Uterus (tissue), 4 donors: Measurements from ENCODE around the gene SOHLH2. TPM values are rescaled to one million over a fixed set of nuclear protein-coding genes. Genes with fewer than 3 reads are reported as not detected.
A peak's percentile ranks its signal among the peaks of the same experiment; 100 is the strongest.

Experiments
- DNase-seq, 2 donors: peaks; one replicate each; pipeline ENCODE4 v3.0.0-alpha.2; 2019 to 2020
- H3K27ac ChIP-seq, 2 donors: fragments of 200-600 bp; sonication (generic); 1 replicate in 1 of 2; 2 replicates in 1 of 2; pipeline ENCODE4 v1.5.1; 2016 to 2018
- H3K27me3 ChIP-seq, 2 donors: fragments of 200-600 bp; sonication (generic); one replicate each; pipeline ENCODE4 v1.5.1; 2018 to 2019; ENCODE audit warnings: control low read depth in 1 of 2
- H3K36me3 ChIP-seq, 2 donors: fragments of 200-600 bp; sonication (generic); one replicate each; pipeline ENCODE4 v1.5.1; 2019; ENCODE audit warnings: control low read depth in 1 of 2
- H3K4me1 ChIP-seq, 2 donors: fragments of 200-600 bp; sonication (generic); one replicate each; pipeline ENCODE4 v1.5.1; 2018 to 2019; ENCODE audit warnings: control low read depth in 1 of 2
- H3K4me3 ChIP-seq, 2 donors: fragments of 200-600 bp; sonication (generic); 1 replicate in 1 of 2; 2 replicates in 1 of 2; pipeline ENCODE4 v1.5.1; 2018 to 2019; ENCODE audit warnings: mild to moderate bottlenecking in 1 of 2
- H3K9me3 ChIP-seq, 2 donors: fragments of 200-600 bp; sonication (generic); one replicate each; pipeline ENCODE4 v1.5.1; 2019; ENCODE audit warnings: control low read depth in 1 of 2
- CTCF ChIP-seq, 4 experiments: fragments of 200-600 bp in 2 of 4; fragments of 450-650 bp in 2 of 4; sonication (generic) in 2 of 4; IDR thresholded peaks; one replicate each; pipeline ENCODE4 v1.5.1; 2016 to 2019; ENCODE audit warnings: antibody characterized with exemption in 4 of 4, mild to moderate bottlenecking in 2 of 4, moderate library complexity in 1 of 4
- POLR2A ChIP-seq, 2 donors: fragments of 450-650 bp; IDR thresholded peaks; one replicate each; pipeline ENCODE4 v1.6.1; 2016; ENCODE audit warnings: antibody characterized with exemption in 2 of 2, mild to moderate bottlenecking in 1 of 2, moderate library complexity in 1 of 2
- intact Hi-C: fragments of 100-400 bp; cut with DNase I; formaldehyde crosslinking; loops from one replicate; pipeline ENCODE4 v1.15.1; 2023; ENCODE audit warnings: low total_unique reads
- total RNA-seq, 4 donors: library from RNA; depleted of rRNA in 3 of 4; stranded (reverse); fragments of >200 nt in 3 of 4; gene quantifications; one replicate each; pipeline versions ENCODE4 v1.1.0 to v1.2.4, GENCODE V29; 2014 to 2023
- donor health status: DM: yes; HTN: yes; CAD: no.

SOHLH2 gene
- total RNA-seq, 4 donors from 2014 or later, result 1.4 TPM; not detected in 3

- no peak for TF ChIP-seq CTCF (IDR thresholded peaks at IDR 0.05)
- no peak for TF ChIP-seq POLR2A (IDR thresholded peaks at IDR 0.05)
- no peaks in the 10 kb centered on the region for H3K4me1 ChIP-seq
- H3K4me3 ChIP-seq, result no peak overlapping the region
- no peaks in the 10 kb centered on the region for H3K9me3 ChIP-seq
- H3K36me3 ChIP-seq, result no peaks in the 10 kb centered on the region
- H3K27me3 ChIP-seq, result no peaks in the 10 kb centered on the region
- no peak overlapping the region for H3K27ac ChIP-seq
- intact Hi-C loops, result no loop called here
- DNase-seq, result no peak
Observed at GRCh38 chr13:36158611-36159010, 55.7 kb downstream of the SOHLH2 start.

GRCh38 chr13:36157480-36157879 is 56.9 kb downstream of the SOHLH2 start:
- H3K27ac ChIP-seq, result no peak overlapping the region
- H3K4me3 ChIP-seq, result no peak overlapping the region
- intact Hi-C loops, result no loop called here
- no peak for DNase-seq
- no peaks in the 10 kb centered on the region for H3K36me3 ChIP-seq
- H3K9me3 ChIP-seq, result no peaks in the 10 kb centered on the region
- H3K4me1 ChIP-seq, result no peaks in the 10 kb centered on the region
- H3K27me3 ChIP-seq, result no peaks in the 10 kb centered on the region
- TF ChIP-seq CTCF (IDR thresholded peaks at IDR 0.05) (no peak), POLR2A (IDR thresholded peaks at IDR 0.05) (no peak)

DNA sequence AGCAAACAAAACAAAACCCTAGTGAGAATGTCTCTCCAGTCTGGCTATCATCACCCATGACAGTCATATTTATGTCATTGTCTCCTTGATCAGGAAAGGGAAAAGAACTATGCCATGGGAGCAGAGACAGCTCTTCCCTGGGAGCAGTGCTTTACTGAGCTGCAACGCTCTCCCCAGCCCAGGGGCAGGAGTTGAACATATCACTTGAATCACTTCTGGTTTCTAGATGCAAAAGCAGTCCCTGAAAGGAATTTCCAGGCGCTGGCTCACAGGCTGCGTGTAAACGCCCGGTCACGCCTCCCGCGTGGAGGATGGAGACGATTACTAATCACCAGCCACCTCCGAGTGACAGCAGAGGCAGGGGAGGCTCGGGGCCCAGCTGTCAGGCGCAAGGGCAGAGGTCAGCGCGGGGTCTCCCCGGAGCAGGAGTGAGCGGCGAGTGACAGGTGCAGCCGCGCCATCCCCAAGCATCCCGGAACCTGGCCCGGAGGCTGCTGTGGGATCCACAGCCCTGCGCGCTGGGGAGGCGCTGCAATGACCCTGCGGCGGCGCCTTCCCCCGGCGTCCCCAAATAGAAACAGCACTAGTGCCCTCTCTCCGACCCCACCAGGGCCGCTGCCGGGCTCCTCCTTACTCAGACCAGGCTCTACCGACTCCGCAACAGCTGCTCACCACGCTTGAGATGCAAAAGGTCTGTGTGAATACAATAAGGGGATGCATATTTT is 59.6 kb downstream of the SOHLH2 start:
- Histone ChIP-seq H3K36me3 (no peaks in the 10 kb centered on the region), H3K9me3 (no peaks in the 10 kb centered on the region), H3K4me1 (no peaks in the 10 kb centered on the region), H3K27ac (no peak overlapping the region), H3K27me3 (no peaks in the 10 kb centered on the region), H3K4me3 (peak overlapping the region in 1 of 2 donors; percentile 20)
- intact Hi-C loops, result no loop called here
- DNase-seq, result no peak
- TF ChIP-seq CTCF (IDR thresholded peaks at IDR 0.05) (no peak), POLR2A (IDR thresholded peaks at IDR 0.05) (no peak)

GRCh38 chr13:36151591-36151990 is 62.8 kb downstream of the SOHLH2 start:
- Histone ChIP-seq H3K27ac (no peak overlapping the region), H3K4me1 (no peaks in the 10 kb centered on the region), H3K9me3 (no peaks in the 10 kb centered on the region), H3K27me3 (no peaks in the 10 kb centered on the region), H3K36me3 (no peaks in the 10 kb centered on the region), H3K4me3 (no peak overlapping the region)
- no peak for TF ChIP-seq POLR2A (IDR thresholded peaks at IDR 0.05)
- TF ChIP-seq CTCF (IDR thresholded peaks at IDR 0.05), result no peak
- no peak for DNase-seq
- intact Hi-C loops, result no loop called here

DNA sequence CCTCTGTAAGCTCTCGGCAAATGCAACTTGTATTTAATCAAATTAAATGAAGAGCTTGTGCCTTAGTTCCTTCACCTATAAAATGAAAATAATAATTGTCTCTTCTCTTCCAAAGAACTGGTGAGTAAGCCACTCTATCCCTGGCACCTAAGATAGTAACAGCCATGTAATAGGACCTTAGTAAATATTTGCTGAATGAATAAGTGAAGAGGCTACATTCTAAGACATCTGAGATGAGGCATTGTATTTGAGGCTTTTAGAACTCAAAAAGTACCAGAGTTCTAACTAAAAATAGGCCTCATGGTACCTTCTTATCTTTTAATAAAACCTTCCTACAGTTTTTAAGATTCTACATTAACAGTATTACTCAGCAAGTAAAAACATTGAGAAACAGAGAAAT is 65.9 kb downstream of the SOHLH2 start:
- TF ChIP-seq CTCF (IDR thresholded peaks at IDR 0.05) (no peak), POLR2A (IDR thresholded peaks at IDR 0.05) (no peak)
- H3K4me3 ChIP-seq, result no peak overlapping the region
- DNase-seq, result no peak
- H3K27me3 ChIP-seq, result no peaks in the 10 kb centered on the region
- intact Hi-C loops, result no loop called here
- no peaks in the 10 kb centered on the region for H3K4me1 ChIP-seq
- H3K27ac ChIP-seq, result peak overlapping the region in 1 of 2 donors; percentile 33
- no peaks in the 10 kb centered on the region for H3K9me3 ChIP-seq
- no peaks in the 10 kb centered on the region for H3K36me3 ChIP-seq
